Osteocyte (in vitro differentiated cells): ENCODE results near the gene CSMD2. TPM values are rescaled to one million over a fixed set of nuclear protein-coding genes. Genes with fewer than 3 reads are reported as not detected.

Experiments used
- DNase-seq: peaks from one replicate; pipeline ENCODE4 v3.0.0; 2021; ENCODE audit warnings: mixed read lengths; ENCODE audit not compliant: unreplicated experiment; ENCODE audit errors: extremely low spot score
- H3K27ac Mint-ChIP-seq: one replicate; pipeline ENCODE4 v1.8.0; 2021; ENCODE audit warnings: mild to moderate bottlenecking, mixed read lengths; ENCODE audit not compliant: unreplicated experiment
- H3K27me3 Mint-ChIP-seq: one replicate; pipeline ENCODE4 v1.8.0; 2021; ENCODE audit warnings: mixed read lengths; ENCODE audit not compliant: unreplicated experiment
- H3K36me3 Mint-ChIP-seq: one replicate; pipeline ENCODE4 v1.8.0; 2021; ENCODE audit warnings: mixed read lengths; ENCODE audit not compliant: unreplicated experiment
- H3K4me1 Mint-ChIP-seq: one replicate; pipeline ENCODE4 v1.8.0; 2021; ENCODE audit warnings: mixed read lengths; ENCODE audit not compliant: unreplicated experiment
- H3K4me3 Mint-ChIP-seq: one replicate; pipeline ENCODE4 v1.8.0; 2021; ENCODE audit warnings: mild to moderate bottlenecking, moderate library complexity, mixed read lengths; ENCODE audit not compliant: unreplicated experiment
- H3K9me3 Mint-ChIP-seq: one replicate; pipeline ENCODE4 v1.8.0; 2021; ENCODE audit warnings: mixed read lengths; ENCODE audit not compliant: unreplicated experiment
- CTCF ChIP-seq: fragments of 200-600 bp; sonication (generic); IDR thresholded peaks from 2 replicates; pipeline ENCODE4 v1.5.0; 2021; ENCODE audit warnings: antibody characterized with exemption, mild to moderate bottlenecking, moderate library complexity
- total RNA-seq: library from RNA; stranded (reverse); gene quantifications from 2 replicates; pipeline ENCODE4 v1.2.1, GENCODE V29; 2021

CSMD2 gene
- total RNA-seq, 1 donor from 2014 or later: not detected

GRCh38 chr1:33706634-33707255, 458.3 kb downstream of the CSMD2 start:
- Mint-ChIP-seq H3K27me3 (no peaks in the 10 kb centered on the region), H3K9me3 (no peaks in the 10 kb centered on the region), H3K36me3 (no peaks in the 10 kb centered on the region), H3K4me3 (no peak overlapping the region), H3K27ac (no peak overlapping the region), H3K4me1 (no peaks in the 10 kb centered on the region)
- peak; percentile 59 for DNase-seq
- no peak for TF ChIP-seq CTCF

GRCh38 chr1:33703464-33703863, 461.6 kb downstream of the CSMD2 start:
- DNase-seq: no peak
- Mint-ChIP-seq H3K36me3 (no peaks in the 10 kb centered on the region), H3K4me3 (no peak overlapping the region), H3K27me3 (no peaks in the 10 kb centered on the region), H3K9me3 (no peaks in the 10 kb centered on the region), H3K27ac (no peak overlapping the region), H3K4me1 (no peaks in the 10 kb centered on the region)
- no peak for TF ChIP-seq CTCF

GRCh38 chr1:33698361-33699035, 466.5 kb downstream of the CSMD2 start:
- Mint-ChIP-seq H3K27ac (no peak overlapping the region), H3K4me3 (no peak overlapping the region), H3K27me3 (no peaks in the 10 kb centered on the region), H3K36me3 (no peaks in the 10 kb centered on the region), H3K9me3 (no peaks in the 10 kb centered on the region), H3K4me1 (no peaks in the 10 kb centered on the region)
- peak; percentile 65 for DNase-seq
- no peak for TF ChIP-seq CTCF

- no peaks in the 10 kb centered on the region for H3K27me3 Mint-ChIP-seq
- no peak for DNase-seq
- no peak overlapping the region for H3K4me3 Mint-ChIP-seq
- no peaks in the 10 kb centered on the region for H3K9me3 Mint-ChIP-seq
- H3K36me3 Mint-ChIP-seq: no peaks in the 10 kb centered on the region
- no peak for TF ChIP-seq CTCF
- no peak overlapping the region for H3K27ac Mint-ChIP-seq
- H3K4me1 Mint-ChIP-seq: no peaks in the 10 kb centered on the region
Measured at GRCh38 chr1:33697816-33698215, 467.2 kb downstream of the CSMD2 start.

GRCh38 chr1:33696962-33697361, 468.1 kb downstream of the CSMD2 start:
- no peak for TF ChIP-seq CTCF
- H3K9me3 Mint-ChIP-seq: no peaks in the 10 kb centered on the region
- H3K4me3 Mint-ChIP-seq: no peak overlapping the region
- no peak for DNase-seq
- H3K4me1 Mint-ChIP-seq: no peaks in the 10 kb centered on the region
- no peaks in the 10 kb centered on the region for H3K36me3 Mint-ChIP-seq
- no peaks in the 10 kb centered on the region for H3K27me3 Mint-ChIP-seq
- no peak overlapping the region for H3K27ac Mint-ChIP-seq
